HEK293 (cell line): ENCODE results near the gene MON1B.
"Not testable (repeated sequence)": the region's sequence is repeated elsewhere in the genome, so short reads cannot be mapped to it uniquely, and the experiment has no call there.

Experiments used
- CTCF ChIA-PET: fragments of 350-600 bp; formaldehyde crosslinking; extraction: SDS; loops from one replicate; lab custom pipeline; 2021; ENCODE audit warnings: antibody characterized with exemption; lab: Yijun Ruan, JAX
- POLR2A ChIA-PET: fragments of 300-600 bp; formaldehyde crosslinking; extraction: SDS; loops from one replicate; lab custom pipeline; 2020; ENCODE audit warnings: antibody characterized with exemption, inconsistent platforms; lab: Yijun Ruan, JAX
- H3K27ac ChIP-seq: fragments of 200-500 bp; sonication (Bioruptor generic); 2 replicates; pipeline ENCODE4 v1.5.1; 2014; ENCODE audit warnings: low read depth, low read length, control low read depth, inconsistent platforms; ENCODE audit errors: extremely low read depth
- H3K36me3 ChIP-seq, 2 experiments: fragments of 200-500 bp in 1 of 2; sonication (Bioruptor generic) in 1 of 2; 1 replicate in 1 of 2; 2 replicates in 1 of 2; pipeline ENCODE4 v1.5.1; 2014 to 2017; ENCODE audit warnings: inconsistent platforms in 2 of 2, low read length in 2 of 2; ENCODE audit not compliant: control insufficient read depth in 2 of 2, insufficient read depth in 1 of 2
- H3K4me1 ChIP-seq: fragments of 200-500 bp; sonication (Bioruptor generic); 2 replicates; pipeline ENCODE4 v1.5.1; 2014; ENCODE audit warnings: mild to moderate bottlenecking, low read length, inconsistent platforms; ENCODE audit not compliant: control insufficient read depth, insufficient read depth
- H3K4me3 ChIP-seq: 2 replicates; pipeline ENCODE4 v1.5.1; 2011; ENCODE audit warnings: low read depth, mild to moderate bottlenecking, control low read depth, low read length, moderate library complexity
- H3K9me3 ChIP-seq: fragments of 200-500 bp; sonication (Bioruptor generic); 2 replicates; pipeline ENCODE4 v1.5.1; 2014; ENCODE audit warnings: low read depth, low read length, inconsistent platforms; ENCODE audit not compliant: control insufficient read depth, insufficient read depth
- BCL6B ChIP-seq: fragments of 450-650 bp; formaldehyde crosslinking; IDR thresholded peaks from 2 replicates; pipeline ENCODE4 v1.5.1; 2017; ENCODE audit warnings: missing biosample characterization, missing genetic modification characterization
- GFI1B ChIP-seq: fragments of 450-650 bp; formaldehyde crosslinking; IDR thresholded peaks from 2 replicates; pipeline ENCODE4 v1.5.1; 2016; ENCODE audit warnings: missing biosample characterization, missing genetic modification characterization
- HIC1 ChIP-seq: fragments of 450-650 bp; formaldehyde crosslinking; IDR thresholded peaks from 2 replicates; pipeline ENCODE4 v1.5.1; 2016; ENCODE audit warnings: missing biosample characterization, missing genetic modification characterization
- HOXD13 ChIP-seq: sonication (generic); formaldehyde crosslinking; IDR thresholded peaks from 2 replicates; pipeline ENCODE4 v1.8.0; 2022; ENCODE audit warnings: missing genetic modification reagents, borderline replicate concordance
- MZF1 ChIP-seq: fragments of 450-650 bp; formaldehyde crosslinking; IDR thresholded peaks from 2 replicates; pipeline ENCODE4 v1.5.1; 2017; ENCODE audit warnings: missing biosample characterization, missing genetic modification characterization, borderline replicate concordance
- SETDB1 ChIP-seq: IDR thresholded peaks from one replicate; pipeline ENCODE4 v1.6.1; 2017; ENCODE audit warnings: mild to moderate bottlenecking, low read length, moderate library complexity, mixed read lengths; ENCODE audit not compliant: insufficient read length
- SP2 ChIP-seq: fragments of 450-650 bp; formaldehyde crosslinking; IDR thresholded peaks from 2 replicates; pipeline ENCODE4 v1.5.1; 2016; ENCODE audit warnings: missing biosample characterization, missing genetic modification characterization
- YY1 ChIP-seq: fragments of 450-650 bp; formaldehyde crosslinking; IDR thresholded peaks from 2 replicates; pipeline ENCODE4 v1.5.1; 2018; ENCODE audit warnings: missing biosample characterization, missing genetic modification characterization
- ZFP69B ChIP-seq: fragments of 450-650 bp; formaldehyde crosslinking; IDR thresholded peaks from 2 replicates; pipeline ENCODE4 v1.5.1; 2016; ENCODE audit warnings: missing biosample characterization, missing genetic modification characterization
- ZNF146 ChIP-seq: fragments of 450-650 bp; formaldehyde crosslinking; IDR thresholded peaks from 2 replicates; pipeline ENCODE4 v1.5.1; 2016; ENCODE audit warnings: missing biosample characterization, missing genetic modification characterization
- ZNF239 ChIP-seq: fragments of 450-650 bp; formaldehyde crosslinking; IDR thresholded peaks from 2 replicates; pipeline ENCODE4 v1.5.1; 2016; ENCODE audit warnings: missing biosample characterization, missing genetic modification characterization
- ZNF335 ChIP-seq: fragments of 450-650 bp; formaldehyde crosslinking; conservative IDR thresholded peaks from 2 replicates; pipeline ENCODE4 v1.5.1; 2016; ENCODE audit warnings: missing biosample characterization, missing genetic modification characterization
- ZNF404 ChIP-seq: fragments of 450-650 bp; formaldehyde crosslinking; IDR thresholded peaks from 2 replicates; pipeline ENCODE4 v1.5.1; 2017; ENCODE audit warnings: missing biosample characterization, missing genetic modification characterization
- ZNF416 ChIP-seq: fragments of 450-650 bp; formaldehyde crosslinking; IDR thresholded peaks from 2 replicates; pipeline ENCODE4 v1.5.1; 2016; ENCODE audit warnings: missing biosample characterization, missing genetic modification characterization
- ZNF558 ChIP-seq: fragments of 450-650 bp; formaldehyde crosslinking; IDR thresholded peaks from 2 replicates; pipeline ENCODE4 v1.5.1; 2016; ENCODE audit warnings: missing biosample characterization, missing genetic modification characterization
- ZNF621 ChIP-seq: fragments of 450-650 bp; formaldehyde crosslinking; IDR thresholded peaks from 2 replicates; pipeline ENCODE4 v1.5.1; 2017; ENCODE audit warnings: missing biosample characterization, missing genetic modification characterization
- ZNF670 ChIP-seq: fragments of 450-650 bp; formaldehyde crosslinking; IDR thresholded peaks from 2 replicates; pipeline ENCODE4 v1.5.1; 2016; ENCODE audit warnings: missing biosample characterization, missing genetic modification characterization, low read depth
- ZSCAN16 ChIP-seq: fragments of 450-650 bp; formaldehyde crosslinking; IDR thresholded peaks from 2 replicates; pipeline ENCODE4 v1.5.1; 2016; ENCODE audit warnings: missing biosample characterization, missing genetic modification characterization

MON1B gene

GRCh38 chr16:77157346-77158058 is 33.5 kb upstream of the MON1B start (continued):
- no peak for TF ChIP-seq HIC1 (tag by site-specific recombination)
- TF ChIP-seq ZNF670 (tag by site-specific recombination), result no peak
- no peak for TF ChIP-seq ZNF621 (tag by site-specific recombination)
- no peak for TF ChIP-seq ZNF404 (tag by site-specific recombination)

- ChIA-PET CTCF (no interaction called here), POLR2A (no interaction called here)
- TF ChIP-seq ZNF239, result no peak
- TF ChIP-seq ZNF146 (tag by site-specific recombination), result no peak
- no peak for TF ChIP-seq ZNF335 (tag by site-specific recombination)
- TF ChIP-seq ZNF416 (tag by site-specific recombination), result no peak
- TF ChIP-seq GFI1B, result no peak
Observed at GRCh38 chr16:77158293-77158692, 32.7 kb upstream of the MON1B start.

GRCh38 chr16:77165006-77165405 is 26.0 kb upstream of the MON1B start:
- H3K36me3 ChIP-seq, result no peaks in the 10 kb centered on the region
- H3K27ac ChIP-seq, result no peak overlapping the region
- no peaks in the 10 kb centered on the region for H3K4me1 ChIP-seq
- TF ChIP-seq HOXD13 (CRISPR knock-in tag), result no peak
- no peak for TF ChIP-seq ZFP69B
- ChIA-PET CTCF (no interaction called here), POLR2A (no interaction called here)
- no peak overlapping the region for H3K4me3 ChIP-seq
- H3K9me3 ChIP-seq, result no peaks in the 10 kb centered on the region

More at GRCh38 chr16:77158293-77158692, 32.7 kb upstream of the MON1B start:
- no peaks in the 10 kb centered on the region for H3K4me1 ChIP-seq
- no peak overlapping the region for H3K27ac ChIP-seq
- no peaks in the 10 kb centered on the region for H3K9me3 ChIP-seq
- H3K36me3 ChIP-seq, result no peaks in the 10 kb centered on the region
- H3K4me3 ChIP-seq, result no peak overlapping the region

GRCh38 chr16:77165536-77166236 is 25.3 kb upstream of the MON1B start:
- H3K9me3 ChIP-seq, POLR2A ChIA-PET, H3K4me3 ChIP-seq, H3K27ac ChIP-seq, CTCF ChIA-PET, H3K36me3 ChIP-seq, H3K4me1 ChIP-seq: not testable (repeated sequence)

- CTCF ChIA-PET, result no interaction called here
- Histone ChIP-seq H3K36me3 (no peaks in the 10 kb centered on the region), H3K27ac (no peak overlapping the region), H3K9me3 (no peaks in the 10 kb centered on the region), H3K4me1 (no peaks in the 10 kb centered on the region), H3K4me3 (no peak overlapping the region)
- TF ChIP-seq ZNF558, result no peak
- no peak for TF ChIP-seq SETDB1
- no peak for TF ChIP-seq SP2
- no peak for TF ChIP-seq MZF1 (tag by site-specific recombination)
- TF ChIP-seq YY1 (tag by site-specific recombination), result no peak
- no peak for TF ChIP-seq ZNF621 (tag by site-specific recombination)
- no peak for TF ChIP-seq ZSCAN16 (tag by site-specific recombination)
- no peak for TF ChIP-seq BCL6B (tag by site-specific recombination)
- POLR2A ChIA-PET, result no interaction called here
Observed at GRCh38 chr16:77166726-77167125, 24.3 kb upstream of the MON1B start.
